Natural killer cell treated with Interleukin-12 subunit alpha and Interleukin-12 subunit beta and Interleukin-15 and Interleukin-18, amount 100 ng/mL, for 72 hours (primary cell): ENCODE measurements around the gene UTS2R. TPM values are rescaled to one million over a fixed set of nuclear protein-coding genes. Genes with fewer than 3 reads are reported as not detected.

Experiments used
- ATAC-seq, 2 donors: fragments of 150-1000 bp; cut with Tn5 transposase in 1 of 2; sonication (Bioruptor Pico), chemical (Tn5 transposase) in 1 of 2; 2 replicates each; pipeline ENCODE4 v1.10.0; 2021
- DNase-seq: peaks from one replicate; pipeline ENCODE4 v3.0.0; 2022; ENCODE audit warnings: low spot score
- H3K27ac Mint-ChIP-seq, 2 donors: 1 replicate in 1 of 2; 2 replicates in 1 of 2; pipeline ENCODE4 v1.8.0; 2022; ENCODE audit warnings: mixed read lengths in 2 of 2, mild to moderate bottlenecking in 1 of 2, moderate library complexity in 1 of 2
- H3K27me3 Mint-ChIP-seq, 2 donors: 1 replicate in 1 of 2; 2 replicates in 1 of 2; pipeline ENCODE4 v1.8.0; 2022; ENCODE audit warnings: mixed read lengths in 2 of 2
- H3K36me3 Mint-ChIP-seq: one replicate; pipeline ENCODE4 v1.8.0; 2022; ENCODE audit warnings: mixed read lengths
- H3K4me1 Mint-ChIP-seq, 2 donors: 1 replicate in 1 of 2; 2 replicates in 1 of 2; pipeline ENCODE4 v1.8.0; 2022; ENCODE audit warnings: low read depth in 2 of 2, mixed read lengths in 2 of 2, mild to moderate bottlenecking in 1 of 2
- H3K4me3 Mint-ChIP-seq: one replicate; pipeline ENCODE4 v1.8.0; 2022; ENCODE audit warnings: mixed read lengths
- H3K9me3 Mint-ChIP-seq: 2 replicates; pipeline ENCODE4 v1.8.0; 2022; ENCODE audit warnings: mixed read lengths
- total RNA-seq, 2 donors: library from RNA; stranded (reverse); gene quantifications; one replicate each; pipeline ENCODE4 v1.2.3, GENCODE V29; 2022

Gene UTS2R
- not detected for total RNA-seq

DNA sequence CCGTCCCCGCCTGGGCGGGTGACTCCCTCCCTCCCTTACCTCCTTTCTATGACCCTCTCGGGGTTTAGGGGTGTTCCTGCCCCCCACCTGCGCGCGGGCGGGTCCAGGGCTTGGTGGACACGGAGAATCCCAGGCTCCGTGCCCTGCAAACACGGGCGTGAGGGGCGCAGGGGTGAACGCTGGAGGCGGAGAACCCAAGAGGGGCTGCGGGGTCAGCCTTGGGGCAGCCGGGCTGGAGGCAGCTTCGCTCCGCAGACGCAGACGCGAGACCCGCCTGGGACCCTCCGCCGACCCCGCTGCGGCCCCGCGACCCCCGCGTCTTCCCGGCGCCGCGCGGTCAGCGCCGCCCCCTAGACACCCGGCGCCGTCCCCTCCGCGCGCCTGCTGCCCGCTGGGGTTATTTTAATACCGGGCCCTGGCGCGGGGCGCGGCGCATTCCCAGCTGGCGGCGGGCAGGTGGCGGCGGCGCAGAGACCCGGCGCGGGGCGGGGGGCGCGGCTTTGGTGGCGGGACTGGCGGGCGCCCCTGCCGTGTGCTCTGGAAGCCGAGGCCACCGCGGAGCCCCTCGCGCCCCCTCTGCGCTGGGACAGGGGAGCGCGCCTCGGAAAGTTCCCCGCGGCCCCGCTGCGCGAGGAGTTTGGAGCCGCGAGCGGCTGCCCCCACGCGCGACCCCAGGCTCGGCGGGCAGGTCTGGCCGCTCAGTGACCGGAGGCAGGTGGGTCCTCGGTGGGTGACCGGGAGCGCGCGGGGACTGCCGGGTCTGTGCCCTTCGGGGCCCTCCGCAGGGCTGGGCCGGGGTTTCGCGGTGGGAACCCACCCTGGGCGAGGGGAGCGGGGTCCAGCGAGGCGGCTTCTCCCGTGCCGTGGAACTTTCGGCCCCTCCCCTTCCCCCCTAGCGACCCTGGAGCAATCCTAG lies at the start of gene UTS2R:
Gene UTS2R, plus strand, starts transcription at position 433 of the 916 bp plus-strand sequence. CDS start 2,560 bp downstream, outside the sequence.
- H3K36me3 Mint-ChIP-seq, result no peaks in the 10 kb centered on the region
- peak within 1 kb of the TSS; percentile 43 for H3K4me3 Mint-ChIP-seq
- peaks cover 0 to 10% of the 10 kb centered on the region in 2 donors for H3K4me1 Mint-ChIP-seq
- no peaks in the 10 kb centered on the region for H3K9me3 Mint-ChIP-seq
- H3K27me3 Mint-ChIP-seq, result peaks cover 15 to 20% of the 10 kb centered on the region in 2 donors
- H3K27ac Mint-ChIP-seq, result no peak within 1 kb of the TSS
- ATAC-seq (no peak), DNase-seq (peak; percentile 60)

- no peak for DNase-seq
- ATAC-seq, result no peak
- H3K27me3 Mint-ChIP-seq, result no peaks in the 10 kb centered on the region
- H3K27ac Mint-ChIP-seq, result peak overlapping the region in 1 of 2 donors; percentile 29
- no peak overlapping the region for H3K4me3 Mint-ChIP-seq
- peaks cover 9 to 10% of the 10 kb centered on the region in 2 donors for H3K4me1 Mint-ChIP-seq
- no peaks in the 10 kb centered on the region for H3K9me3 Mint-ChIP-seq
- no peaks in the 10 kb centered on the region for H3K36me3 Mint-ChIP-seq
These were observed 49.6 kb upstream of the UTS2R start for GRCh38 chr17:82321947-82322466.

- DNase-seq (no peak), ATAC-seq (no peak)
- H3K36me3 Mint-ChIP-seq, result no peaks in the 10 kb centered on the region
- no peaks in the 10 kb centered on the region for H3K9me3 Mint-ChIP-seq
- peak overlapping the region in 1 of 2 donors; percentile 29 for H3K27ac Mint-ChIP-seq
- no peak overlapping the region for H3K4me3 Mint-ChIP-seq
- no peaks in the 10 kb centered on the region for H3K27me3 Mint-ChIP-seq
- peaks cover 5 to 6% of the 10 kb centered on the region in 2 donors for H3K4me1 Mint-ChIP-seq
These were observed 48.8 kb upstream of the UTS2R start for GRCh38 chr17:82322526-82323453.

DNA sequence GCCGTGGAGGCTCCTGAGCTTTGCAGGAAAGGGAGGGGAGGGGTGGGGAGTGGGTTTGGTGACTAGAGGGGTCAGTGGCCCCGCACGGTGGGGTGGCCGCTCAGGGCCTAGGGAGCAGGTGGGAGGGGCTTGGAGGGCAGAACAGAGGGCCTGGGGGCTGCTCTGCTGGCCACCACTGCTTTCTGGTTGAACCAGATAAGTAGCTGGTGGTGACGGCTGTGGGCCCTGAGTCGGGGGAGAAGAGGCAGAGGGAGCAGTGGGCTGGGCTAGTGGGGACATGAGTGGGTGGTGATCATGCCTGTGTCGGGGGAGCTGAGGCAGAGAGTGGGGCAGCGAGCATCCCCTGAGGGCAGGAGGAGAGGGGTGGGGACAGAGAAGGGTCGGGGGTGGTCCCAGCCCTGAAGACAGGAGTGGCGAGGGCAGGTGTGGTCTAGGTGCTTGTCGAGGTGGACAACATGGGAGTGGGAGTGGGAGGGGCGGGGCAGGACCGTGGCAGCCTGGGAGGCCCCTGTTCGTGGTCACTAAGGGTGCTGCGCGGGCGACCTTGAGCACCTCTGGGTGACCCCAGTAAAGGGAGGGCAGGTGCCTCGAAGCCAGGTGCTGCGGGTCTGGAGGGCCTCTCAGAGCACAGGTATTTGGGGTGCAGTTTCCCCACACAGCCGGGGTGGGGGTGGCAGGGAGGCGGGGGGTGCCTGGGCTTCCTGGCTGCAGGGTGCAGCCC lies 47.9 kb upstream of the UTS2R start:
- Mint-ChIP-seq H3K27ac (no peak overlapping the region), H3K27me3 (no peaks in the 10 kb centered on the region), H3K4me3 (no peak overlapping the region), H3K4me1 (peaks cover 5 to 6% of the 10 kb centered on the region in 2 donors), H3K36me3 (no peaks in the 10 kb centered on the region), H3K9me3 (no peaks in the 10 kb centered on the region)
- ATAC-seq (no peak), DNase-seq (no peak)

GRCh38 chr17:82324566-82325285 lies 46.8 kb upstream of the UTS2R start:
- Mint-ChIP-seq H3K4me3 (no peak overlapping the region), H3K36me3 (no peaks in the 10 kb centered on the region), H3K27me3 (no peaks in the 10 kb centered on the region), H3K4me1 (peaks cover 5 to 6% of the 10 kb centered on the region in 2 donors), H3K9me3 (no peaks in the 10 kb centered on the region), H3K27ac (no peak overlapping the region)
- no peak for ATAC-seq
- no peak for DNase-seq

- H3K27me3 Mint-ChIP-seq, result no peaks in the 10 kb centered on the region
- H3K4me3 Mint-ChIP-seq, result no peak overlapping the region
- ATAC-seq (no peak), DNase-seq (no peak)
- no peaks in the 10 kb centered on the region for H3K36me3 Mint-ChIP-seq
- no peaks in the 10 kb centered on the region for H3K9me3 Mint-ChIP-seq
- H3K27ac Mint-ChIP-seq, result no peak overlapping the region
- peaks cover 5 to 6% of the 10 kb centered on the region in 2 donors for H3K4me1 Mint-ChIP-seq
These were observed 46.0 kb upstream of the UTS2R start for GRCh38 chr17:82325286-82326180.

- H3K36me3 Mint-ChIP-seq, result no peaks in the 10 kb centered on the region
- DNase-seq (no peak), ATAC-seq (no peak)
- no peak overlapping the region for H3K27ac Mint-ChIP-seq
- H3K9me3 Mint-ChIP-seq, result no peaks in the 10 kb centered on the region
- H3K27me3 Mint-ChIP-seq, result no peaks in the 10 kb centered on the region
- peaks cover 0 to 3% of the 10 kb centered on the region in 2 donors for H3K4me1 Mint-ChIP-seq
- H3K4me3 Mint-ChIP-seq, result no peak overlapping the region
These were observed 44.3 kb upstream of the UTS2R start for GRCh38 chr17:82327289-82327688.

DNA sequence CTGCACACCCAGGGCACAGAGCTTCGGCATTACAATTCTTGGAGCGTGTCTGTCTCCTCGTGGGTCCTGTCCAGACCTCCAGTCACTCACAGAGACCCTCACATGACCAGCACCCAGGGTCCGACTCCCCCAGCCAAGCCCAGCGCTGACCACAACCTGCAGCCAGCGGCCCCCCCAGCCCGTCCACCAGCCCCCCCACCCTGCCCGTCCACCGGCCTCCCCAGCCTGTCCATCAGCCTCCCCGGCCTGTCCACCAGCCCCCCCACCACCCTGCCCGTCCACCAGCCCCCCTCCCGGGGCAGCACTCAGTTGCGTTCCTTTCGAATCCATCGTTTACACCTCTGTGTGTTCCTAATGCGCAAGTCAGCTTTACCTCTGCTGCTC lies 43.8 kb upstream of the UTS2R start:
- Mint-ChIP-seq H3K27ac (no peak overlapping the region), H3K4me3 (no peak overlapping the region), H3K9me3 (no peaks in the 10 kb centered on the region), H3K36me3 (no peaks in the 10 kb centered on the region), H3K4me1 (peaks cover under 1 to 4% of the 10 kb centered on the region in 2 donors), H3K27me3 (peaks cover 0 to 1% of the 10 kb centered on the region in 2 donors)
- no peak for DNase-seq
- ATAC-seq, result no peak

DNA sequence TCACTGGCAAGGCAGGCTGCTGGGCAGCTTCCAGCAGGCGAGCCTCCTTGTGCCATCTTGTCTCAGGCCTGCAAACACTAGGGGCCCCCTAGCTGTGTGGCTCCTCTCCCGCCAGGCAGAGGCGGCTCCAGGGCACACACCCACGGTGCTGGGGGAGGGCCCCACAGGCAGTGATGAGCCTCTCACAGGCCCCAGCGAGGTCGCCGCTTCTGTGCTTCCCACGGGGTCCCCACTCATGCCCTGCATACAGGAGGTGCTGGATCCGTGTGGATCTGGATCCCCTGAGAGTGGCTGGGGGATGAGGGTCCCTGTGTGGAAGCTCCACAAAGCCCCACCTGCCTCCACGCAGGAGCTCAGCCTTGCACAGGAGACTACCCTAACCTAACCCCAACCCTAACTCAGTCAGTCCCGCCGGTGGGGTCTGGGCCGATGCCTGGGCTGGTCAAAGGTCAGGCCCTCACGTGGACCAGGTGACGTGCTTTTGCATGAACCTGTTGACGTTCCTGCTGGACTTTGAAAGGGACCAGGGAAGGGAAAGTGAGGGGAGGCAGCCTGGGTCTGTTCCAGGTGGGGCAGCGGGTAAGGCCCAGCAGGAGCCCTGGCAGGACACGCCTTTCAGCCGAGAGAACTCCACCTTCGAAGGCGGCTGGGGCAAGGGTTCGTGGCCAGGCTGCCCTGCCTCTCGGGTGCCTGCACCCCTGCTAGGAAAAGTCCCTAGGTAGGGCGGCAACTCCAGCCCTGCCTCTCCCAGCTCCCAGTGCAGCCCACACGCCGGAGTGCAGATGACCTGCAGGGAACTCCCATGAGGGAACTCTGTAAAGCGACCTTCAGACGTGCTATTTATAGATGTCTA lies 43.2 kb upstream of the UTS2R start:
- Mint-ChIP-seq H3K27ac (no peak overlapping the region), H3K9me3 (no peaks in the 10 kb centered on the region), H3K4me3 (no peak overlapping the region), H3K36me3 (no peaks in the 10 kb centered on the region), H3K27me3 (peaks cover 0 to 2% of the 10 kb centered on the region in 2 donors), H3K4me1 (peaks cover 5 to 7% of the 10 kb centered on the region in 2 donors)
- no peak for ATAC-seq
- no peak for DNase-seq

DNA sequence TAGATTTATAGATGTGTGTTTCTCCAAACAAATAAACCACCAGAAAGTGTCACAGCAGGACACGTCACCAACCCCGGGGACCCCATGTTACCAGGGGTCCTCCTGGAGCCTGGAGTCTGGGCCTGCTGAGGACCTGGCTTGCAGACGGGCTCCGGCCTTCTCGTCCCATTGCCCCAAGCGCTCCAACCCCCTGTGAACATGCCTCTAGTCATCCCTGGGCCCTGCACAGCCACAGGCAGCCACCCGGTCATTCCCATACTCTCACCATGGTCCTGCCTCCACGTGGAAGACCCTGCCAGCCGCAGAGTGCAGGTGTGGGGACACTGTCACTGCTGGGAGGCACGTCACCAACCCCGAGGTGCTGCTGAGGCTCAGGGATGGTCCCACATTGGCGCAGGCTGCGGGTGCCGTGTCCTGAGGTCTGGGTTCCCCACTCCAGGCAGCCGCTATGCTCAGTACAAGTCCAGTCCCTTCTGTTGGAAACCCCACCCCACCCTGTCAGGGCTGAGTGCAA lies 42.5 kb upstream of the UTS2R start:
- Mint-ChIP-seq H3K36me3 (no peaks in the 10 kb centered on the region), H3K27me3 (peaks cover 0 to 2% of the 10 kb centered on the region in 2 donors), H3K4me3 (no peak overlapping the region), H3K9me3 (no peaks in the 10 kb centered on the region), H3K27ac (no peak overlapping the region), H3K4me1 (peaks cover 5 to 7% of the 10 kb centered on the region in 2 donors)
- DNase-seq (no peak), ATAC-seq (no peak)

DNA sequence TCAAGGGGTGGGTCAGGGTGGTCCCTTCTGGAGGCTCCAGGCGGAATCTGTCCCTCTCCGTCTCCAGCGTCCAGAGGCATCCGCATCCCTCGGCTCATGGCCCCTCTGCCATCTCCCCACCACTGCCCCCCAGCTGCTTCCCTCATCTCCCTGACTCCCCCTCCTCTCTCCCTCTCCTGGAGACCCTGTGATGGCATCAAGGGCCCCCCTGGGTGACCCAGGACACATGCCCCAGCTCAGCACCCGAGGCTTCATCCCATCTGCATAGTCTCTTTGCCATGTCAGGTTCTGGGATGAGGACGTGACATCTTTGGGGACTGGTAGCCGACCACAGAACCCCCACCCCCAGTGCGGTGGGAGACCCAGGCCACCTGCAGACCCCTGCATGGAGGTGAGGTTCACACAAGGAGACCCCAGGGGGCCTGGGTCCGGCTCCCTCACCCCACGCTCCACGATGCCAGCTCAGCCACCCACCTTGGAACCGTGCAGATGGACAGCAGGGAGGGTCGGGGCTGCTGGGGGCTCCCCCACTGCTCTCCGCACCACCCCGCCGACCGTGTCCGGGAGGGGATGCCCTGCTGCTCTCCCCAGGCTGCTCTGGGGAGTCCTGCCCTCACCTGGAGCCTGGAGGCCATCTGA lies 41.8 kb upstream of the UTS2R start:
- Mint-ChIP-seq H3K27me3 (peaks cover 0 to 2% of the 10 kb centered on the region in 2 donors), H3K4me1 (peaks cover 7% of the 10 kb centered on the region in 2 donors), H3K9me3 (no peaks in the 10 kb centered on the region), H3K4me3 (no peak overlapping the region), H3K36me3 (no peaks in the 10 kb centered on the region), H3K27ac (no peak overlapping the region)
- DNase-seq (no peak), ATAC-seq (no peak)
